ENCODE measurements around the gene FBXL16. TPM values are rescaled to one million over a fixed set of nuclear protein-coding genes. Genes with fewer than 3 reads are reported as not detected.
A peak's percentile ranks its signal among the peaks of the same experiment; 100 is the strongest.

FBXL16 gene
- total RNA-seq, 1 donor from 2014 or later = 0.46 TPM

GRCh38 chr16:724188-725040, 18.8 kb upstream of the FBXL16 start:
- H3K4me3 ChIP-seq (ENCODE audit: low read depth, low read length) = no peak overlapping the region
- TF ChIP-seq, protein P1, sequence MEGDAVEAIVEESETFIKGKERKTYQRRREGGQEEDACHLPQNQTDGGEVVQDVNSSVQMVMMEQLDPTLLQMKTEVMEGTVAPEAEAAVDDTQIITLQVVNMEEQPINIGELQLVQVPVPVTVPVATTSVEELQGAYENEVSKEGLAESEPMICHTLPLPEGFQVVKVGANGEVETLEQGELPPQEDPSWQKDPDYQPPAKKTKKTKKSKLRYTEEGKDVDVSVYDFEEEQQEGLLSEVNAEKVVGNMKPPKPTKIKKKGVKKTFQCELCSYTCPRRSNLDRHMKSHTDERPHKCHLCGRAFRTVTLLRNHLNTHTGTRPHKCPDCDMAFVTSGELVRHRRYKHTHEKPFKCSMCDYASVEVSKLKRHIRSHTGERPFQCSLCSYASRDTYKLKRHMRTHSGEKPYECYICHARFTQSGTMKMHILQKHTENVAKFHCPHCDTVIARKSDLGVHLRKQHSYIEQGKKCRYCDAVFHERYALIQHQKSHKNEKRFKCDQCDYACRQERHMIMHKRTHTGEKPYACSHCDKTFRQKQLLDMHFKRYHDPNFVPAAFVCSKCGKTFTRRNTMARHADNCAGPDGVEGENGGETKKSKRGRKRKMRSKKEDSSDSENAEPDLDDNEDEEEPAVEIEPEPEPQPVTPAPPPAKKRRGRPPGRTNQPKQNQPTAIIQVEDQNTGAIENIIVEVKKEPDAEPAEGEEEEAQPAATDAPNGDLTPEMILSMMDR (conservative IDR thresholded peaks at IDR 0.05; ENCODE audit: low read depth, low read length) = no peak
- no peak for DNase-seq (ENCODE audit: low read depth)

GRCh38 chr16:723695-724094, 18.1 kb upstream of the FBXL16 start:
- no peak for DNase-seq (ENCODE audit: low read depth)
- TF ChIP-seq, protein P1 (conservative IDR thresholded peaks at IDR 0.05; ENCODE audit: low read depth, low read length) = no peak
- no peak overlapping the region for H3K4me3 ChIP-seq (ENCODE audit: low read depth, low read length)

- no peak overlapping the region for H3K4me3 ChIP-seq (ENCODE audit: low read depth, low read length)
- DNase-seq (ENCODE audit: low read depth) = no peak
- TF ChIP-seq, protein P1 (conservative IDR thresholded peaks at IDR 0.05; ENCODE audit: low read depth, low read length) = no peak
Measured at GRCh38 chr16:722835-723633, 17.4 kb upstream of the FBXL16 start.

DNA sequence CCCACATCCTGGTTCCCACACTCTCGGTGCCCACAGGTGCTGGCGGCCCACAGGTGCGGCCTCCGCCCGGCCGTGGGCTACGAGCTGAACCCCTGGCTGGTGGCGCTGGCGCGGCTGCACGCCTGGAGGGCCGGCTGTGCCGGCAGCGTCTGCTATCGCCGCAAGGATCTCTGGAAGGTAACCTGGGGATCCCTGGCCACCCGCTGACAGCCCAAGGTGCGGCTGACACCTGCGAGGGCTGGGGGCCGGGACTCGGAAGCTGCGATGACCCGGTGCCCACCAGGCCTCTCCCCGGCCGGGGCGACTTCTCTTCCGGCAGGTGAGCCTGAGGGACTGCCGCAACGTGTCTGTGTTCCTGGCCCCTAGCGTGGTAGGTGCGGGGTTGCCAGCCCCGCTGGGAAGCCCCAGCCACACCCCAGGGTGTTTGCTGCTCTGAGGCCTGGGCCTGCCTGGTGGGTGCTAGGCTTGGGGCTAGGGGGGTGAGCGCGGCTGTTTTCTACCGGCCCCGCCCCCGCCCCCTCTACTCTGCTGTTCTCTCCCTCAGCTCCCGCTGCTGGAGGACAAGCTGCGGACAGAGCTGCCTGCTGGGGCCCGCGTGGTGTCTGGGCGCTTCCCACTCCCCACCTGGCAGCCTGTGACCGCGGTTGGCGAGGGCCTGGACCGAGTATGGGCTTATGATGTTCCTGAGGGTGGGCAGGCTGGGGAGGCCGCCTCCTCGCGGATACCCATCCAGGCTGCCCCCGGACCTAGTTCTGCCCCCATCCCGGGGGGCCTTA, 16.4 kb upstream of the FBXL16 start:
- no peak for DNase-seq (ENCODE audit: low read depth)
- TF ChIP-seq, protein P1 (conservative IDR thresholded peaks at IDR 0.05; ENCODE audit: low read depth, low read length) = no peak
- H3K4me3 ChIP-seq (ENCODE audit: low read depth, low read length) = peak overlapping the region; percentile 88

DNA sequence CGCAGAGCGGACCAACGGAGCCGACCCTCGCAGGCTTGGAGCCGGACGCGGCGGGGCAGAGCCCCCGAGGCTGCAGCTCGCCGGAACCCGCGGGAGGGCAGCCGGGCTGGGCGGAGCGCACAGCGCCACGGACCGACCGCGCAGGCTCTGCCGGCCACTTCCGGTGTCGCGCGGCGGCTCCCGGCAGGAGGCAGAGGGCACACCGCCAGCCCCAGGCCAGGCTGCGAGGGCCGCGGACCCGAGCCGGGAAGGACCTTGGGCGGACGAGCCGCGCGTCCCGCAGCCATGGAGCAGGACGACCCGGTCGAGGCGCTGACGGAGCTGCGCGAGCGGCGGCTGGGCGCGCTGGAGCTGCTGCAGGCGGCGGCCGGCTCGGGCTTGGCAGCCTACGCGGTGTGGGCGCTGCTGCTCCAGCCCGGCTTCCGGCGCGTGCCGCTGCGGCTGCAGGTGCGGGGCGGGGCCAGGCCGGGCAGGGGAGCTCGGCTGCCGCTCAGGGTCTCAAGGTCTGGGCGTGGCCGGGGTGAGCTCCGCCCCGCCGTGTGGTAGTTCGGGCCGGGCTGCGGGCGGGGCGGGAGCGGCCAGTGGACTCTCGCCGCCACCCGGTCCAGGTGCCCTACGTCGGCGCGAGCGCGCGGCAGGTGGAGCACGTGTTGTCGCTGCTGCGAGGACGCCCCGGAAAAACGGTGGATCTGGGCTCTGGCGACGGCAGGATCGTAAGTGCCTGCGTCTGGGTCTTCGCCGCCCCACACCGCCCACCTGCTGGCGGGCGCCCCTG, 15.6 kb upstream of the FBXL16 start, which contains the start of gene ANTKMT:
TSS of gene ANTKMT (plus strand) at position 157 of the 775 bp plus-strand sequence. CDS start at position 286, 129 bp downstream.
- DNase-seq (ENCODE audit: low read depth) = no peak
- TF ChIP-seq, protein P1 (conservative IDR thresholded peaks at IDR 0.05; ENCODE audit: low read depth, low read length) = no peak
- H3K4me3 ChIP-seq (ENCODE audit: low read depth, low read length) = peak within 1 kb of the TSS; percentile 88

DNA sequence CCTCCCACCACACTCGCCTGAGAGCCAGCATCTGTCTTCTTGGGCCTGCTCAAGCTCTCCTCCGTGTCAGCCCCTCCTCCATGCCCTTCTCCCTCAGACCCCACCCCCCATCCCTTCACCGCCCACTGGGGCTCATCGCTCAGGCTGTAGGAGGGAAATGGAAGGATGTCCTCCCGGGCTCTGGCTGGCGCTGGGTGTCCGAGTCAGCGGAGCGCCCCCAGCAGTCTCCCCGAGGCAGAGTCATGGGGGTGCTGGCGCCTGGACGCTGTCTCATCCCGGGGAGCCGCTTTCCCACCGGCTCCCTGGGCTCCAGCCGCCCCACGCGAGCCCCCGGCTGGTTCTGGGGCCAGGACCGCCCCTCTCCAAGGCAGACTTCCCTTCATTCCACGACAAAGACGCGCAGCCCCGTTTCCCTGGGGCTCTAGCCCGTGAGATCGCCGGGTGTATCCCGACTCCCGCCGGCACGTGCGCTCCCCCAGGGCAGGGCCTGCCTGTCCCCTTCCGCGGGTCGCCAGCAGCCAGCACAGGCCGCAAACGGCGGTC, 14.9 kb upstream of the FBXL16 start:
- no peak for DNase-seq (ENCODE audit: low read depth)
- TF ChIP-seq, protein P1 (conservative IDR thresholded peaks at IDR 0.05; ENCODE audit: low read depth, low read length) = peak; percentile 22
- peak overlapping the region; percentile 88 for H3K4me3 ChIP-seq (ENCODE audit: low read depth, low read length)
